Measurements from ENCODE around the gene RAB17.

RAB17 gene, protein sequence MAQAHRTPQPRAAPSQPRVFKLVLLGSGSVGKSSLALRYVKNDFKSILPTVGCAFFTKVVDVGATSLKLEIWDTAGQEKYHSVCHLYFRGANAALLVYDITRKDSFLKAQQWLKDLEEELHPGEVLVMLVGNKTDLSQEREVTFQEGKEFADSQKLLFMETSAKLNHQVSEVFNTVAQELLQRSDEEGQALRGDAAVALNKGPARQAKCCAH

GRCh38 chr2:237590272-237591140 lies at the start of gene RAB17:
Gene RAB17, minus strand, starts transcription at chr2:237590734. Its CDS starts 4,580 bp downstream, at chr2:237586154.
- no peak for DNase-seq

DNA sequence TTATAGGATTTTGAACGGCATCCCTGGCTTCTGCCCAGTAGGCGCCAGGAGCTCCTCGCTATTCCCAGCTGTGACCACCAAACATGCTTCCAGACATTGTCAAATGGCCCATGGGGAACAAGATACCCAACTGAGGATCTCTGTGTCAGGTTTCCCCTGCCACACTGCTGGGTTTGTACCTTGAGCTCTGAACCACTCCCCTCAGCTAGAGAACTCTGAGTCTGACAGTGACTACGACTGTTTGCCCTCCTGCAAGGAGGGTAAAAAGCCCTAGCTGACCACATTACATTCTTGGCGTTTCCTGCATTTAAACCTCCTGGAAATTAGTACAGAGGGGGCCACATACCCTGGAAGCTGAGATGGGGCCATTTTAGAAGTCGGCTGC lies 49.3 kb upstream of the RAB17 start:
- no peak for DNase-seq

DNA sequence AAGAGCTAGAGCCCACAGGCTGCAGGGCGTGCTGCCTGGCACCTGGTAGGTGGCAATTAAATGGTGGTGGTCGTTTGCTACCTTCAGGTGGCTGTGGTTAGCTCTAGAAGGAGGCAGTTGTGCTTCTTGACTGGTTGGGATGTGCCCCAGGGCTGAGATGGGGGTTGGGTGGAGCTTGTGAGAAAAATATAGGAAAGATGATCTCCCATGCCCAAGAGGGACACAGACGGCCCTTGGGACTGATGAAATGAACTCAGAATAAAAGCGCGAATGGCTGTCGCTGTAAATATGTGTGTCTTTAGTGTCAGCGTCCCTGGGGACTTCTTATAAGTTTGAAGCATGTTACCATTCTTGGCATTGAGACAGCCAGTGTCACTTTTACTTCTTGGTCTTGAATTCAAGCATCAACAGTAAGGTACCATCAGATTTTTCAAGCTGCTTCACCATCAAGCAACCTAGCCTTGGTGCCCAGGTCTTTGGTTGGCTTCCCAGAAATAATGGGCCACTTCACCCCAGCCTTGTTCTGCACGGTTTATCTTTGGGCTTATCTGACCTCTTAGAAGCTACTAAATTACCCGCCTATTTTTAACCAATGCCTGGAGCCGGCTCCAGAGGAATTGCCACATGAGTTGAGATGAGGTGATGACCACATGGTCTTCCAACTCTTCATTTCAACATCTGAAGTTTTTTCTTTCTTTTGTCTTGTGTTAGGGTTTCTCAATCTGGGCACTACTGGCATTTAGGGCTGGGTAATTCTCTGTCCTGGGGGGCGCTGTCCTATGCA lies 48.7 kb upstream of the RAB17 start:
- no peak for DNase-seq

DNA sequence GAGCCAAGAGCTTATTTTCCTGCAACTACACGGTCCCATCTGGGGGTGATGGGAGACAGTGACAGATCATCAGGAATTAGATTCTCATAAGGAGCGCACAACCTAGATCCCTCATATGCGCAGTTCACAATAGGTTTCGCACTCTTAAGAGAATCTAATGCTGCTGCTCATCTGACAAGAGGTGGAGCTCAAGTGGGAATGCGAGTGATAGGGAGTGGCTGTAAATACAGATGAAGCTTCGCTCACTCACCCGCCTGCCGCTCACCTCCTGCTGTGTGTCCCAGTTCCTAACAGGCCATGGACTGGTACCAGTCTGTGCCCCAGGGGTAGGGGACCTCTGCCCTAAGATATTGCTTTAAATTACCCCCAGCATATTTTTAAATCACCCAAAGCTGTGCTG lies 47.6 kb upstream of the RAB17 start:
- DNase-seq, result no peak

DNA sequence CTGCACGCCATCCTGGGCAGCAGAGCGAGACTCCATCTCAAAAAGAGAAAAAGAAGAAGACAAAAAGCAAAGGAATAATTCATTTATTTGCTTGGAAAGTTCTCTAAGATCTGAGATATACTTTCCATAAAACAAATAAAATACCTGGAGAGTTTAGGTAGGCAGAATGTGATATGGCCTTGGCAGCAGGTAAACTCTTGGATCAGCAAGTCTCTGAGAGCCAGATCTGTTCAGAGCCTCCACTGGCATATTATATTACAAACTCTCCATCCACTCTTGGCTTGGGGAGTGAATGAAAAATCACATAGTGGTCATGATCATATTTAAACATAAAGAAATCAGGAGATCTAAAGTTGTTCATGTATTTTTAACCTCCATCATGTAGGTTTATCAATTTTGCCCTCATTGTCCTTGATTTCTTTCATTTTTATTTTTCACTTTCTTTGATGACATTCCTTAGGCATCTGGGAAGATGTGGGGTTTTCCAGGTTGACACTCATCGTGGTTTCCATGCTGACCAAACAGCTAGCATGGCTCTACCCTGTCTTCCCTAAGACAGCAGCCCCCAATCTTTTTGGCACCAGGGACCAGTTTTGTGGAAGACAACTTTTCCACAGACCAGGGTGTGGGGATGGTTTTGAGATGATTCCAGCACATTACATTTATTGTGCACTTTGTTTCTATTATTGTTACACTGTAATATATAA lies 47.0 kb upstream of the RAB17 start:
- DNase-seq, result no peak

DNA sequence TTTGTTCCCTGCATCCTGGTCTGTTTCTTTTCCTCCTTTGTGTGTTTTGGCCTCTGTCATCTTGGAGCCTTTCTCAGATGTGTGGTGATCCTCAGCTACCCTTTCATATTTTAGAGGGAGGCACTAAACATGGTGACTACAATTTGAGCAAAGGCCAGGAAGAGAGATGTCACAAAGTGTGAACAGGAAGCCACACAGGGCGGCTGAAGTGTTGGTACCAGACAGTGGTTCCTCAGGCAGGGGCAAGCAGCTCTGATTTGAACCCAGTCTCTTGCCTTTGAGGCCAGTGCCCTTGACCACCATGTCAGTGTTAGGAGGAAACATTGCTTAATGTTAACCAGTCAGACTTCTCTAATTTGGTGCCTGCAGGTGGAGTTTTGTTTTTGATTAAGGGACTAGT lies 46.0 kb upstream of the RAB17 start:
- DNase-seq, result no peak

DNA sequence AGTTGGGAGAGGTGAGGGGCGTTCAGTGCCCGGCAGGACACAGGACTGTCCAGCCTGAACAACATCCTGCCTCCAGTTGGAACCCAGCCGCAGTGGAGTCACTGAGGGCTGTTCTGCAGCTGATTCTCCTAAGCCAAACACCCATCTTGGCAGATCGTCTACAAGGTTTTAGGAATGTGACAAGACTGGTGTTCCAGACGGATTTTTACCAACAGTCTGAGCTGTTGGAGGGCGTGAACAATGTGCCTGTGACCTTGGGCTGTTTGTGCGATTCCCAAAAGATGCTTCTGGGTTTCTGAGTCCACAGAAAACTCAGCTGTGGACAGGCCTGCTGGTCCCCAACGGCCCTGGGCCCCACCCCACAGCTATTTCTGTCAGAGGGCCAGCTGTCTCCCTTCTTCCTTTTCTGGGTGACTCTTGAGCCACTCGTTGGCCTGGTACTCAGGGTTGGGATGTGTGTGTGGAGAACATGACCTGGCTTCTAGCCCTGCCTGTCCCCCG lies 42.6 kb upstream of the RAB17 start:
- no peak for DNase-seq

DNA sequence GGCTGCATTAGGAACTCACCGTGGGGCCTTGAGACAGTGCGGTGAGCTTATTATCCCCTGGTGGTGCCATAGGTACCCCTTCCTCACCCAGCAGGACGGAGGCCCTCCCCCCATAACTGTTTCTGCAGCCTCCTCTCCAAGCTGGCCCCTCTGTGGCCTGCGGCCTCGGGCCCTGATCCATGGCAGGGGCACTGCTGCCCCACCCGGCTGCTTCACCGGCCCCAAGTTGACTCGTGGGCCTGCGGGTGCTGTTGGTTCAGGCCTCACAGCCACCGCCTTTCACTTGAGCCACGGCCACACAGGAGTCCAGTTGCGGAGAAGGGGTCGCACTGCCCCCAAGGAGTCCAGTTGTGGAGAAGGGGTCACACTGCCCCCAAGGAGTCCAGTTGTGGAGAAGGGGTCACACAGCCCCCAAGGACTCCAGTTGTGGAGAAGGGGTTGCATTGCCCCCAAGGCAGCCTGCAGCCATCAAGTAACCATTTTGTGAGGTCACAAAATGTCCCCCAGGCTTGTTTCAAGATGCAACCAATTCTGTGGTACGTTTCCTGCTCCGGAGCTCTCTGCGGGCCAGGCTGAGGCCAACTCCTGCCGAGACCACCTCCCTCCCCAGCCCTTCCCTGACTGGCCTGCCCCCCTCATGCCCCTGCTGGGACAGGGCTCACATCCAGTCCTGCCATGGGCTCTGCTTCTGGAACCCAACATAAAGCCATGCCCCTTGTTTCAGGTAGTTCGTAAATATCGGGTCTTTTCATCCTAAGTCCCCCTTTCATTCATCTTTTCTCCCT lies 41.5 kb upstream of the RAB17 start:
- DNase-seq, result no peak

GRCh38 chr2:237631007-237631785 lies 40.7 kb upstream of the RAB17 start:
- DNase-seq, result no peak

- no peak for DNase-seq
Observed at GRCh38 chr2:237630216-237631000, 39.9 kb upstream of the RAB17 start.

GRCh38 chr2:237629739-237630138 lies 39.2 kb upstream of the RAB17 start:
- no peak for DNase-seq

DNA sequence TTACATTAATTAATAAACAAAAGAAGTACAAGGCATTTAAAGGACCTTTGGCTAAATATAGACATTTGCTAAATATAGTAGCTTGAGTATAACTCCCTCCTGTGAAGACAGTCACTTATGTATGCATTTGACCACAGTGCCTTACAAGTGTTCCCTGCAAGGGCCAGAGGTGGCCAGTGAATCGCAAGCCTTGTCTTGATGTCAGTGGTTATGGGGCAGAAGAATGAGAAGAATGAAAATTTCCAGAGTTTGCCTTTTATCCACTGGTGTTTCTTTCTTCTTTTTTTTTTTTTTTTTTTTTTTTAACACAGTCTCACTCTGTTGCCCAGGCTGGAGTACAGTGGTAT lies 38.6 kb upstream of the RAB17 start:
- no peak for DNase-seq

DNA sequence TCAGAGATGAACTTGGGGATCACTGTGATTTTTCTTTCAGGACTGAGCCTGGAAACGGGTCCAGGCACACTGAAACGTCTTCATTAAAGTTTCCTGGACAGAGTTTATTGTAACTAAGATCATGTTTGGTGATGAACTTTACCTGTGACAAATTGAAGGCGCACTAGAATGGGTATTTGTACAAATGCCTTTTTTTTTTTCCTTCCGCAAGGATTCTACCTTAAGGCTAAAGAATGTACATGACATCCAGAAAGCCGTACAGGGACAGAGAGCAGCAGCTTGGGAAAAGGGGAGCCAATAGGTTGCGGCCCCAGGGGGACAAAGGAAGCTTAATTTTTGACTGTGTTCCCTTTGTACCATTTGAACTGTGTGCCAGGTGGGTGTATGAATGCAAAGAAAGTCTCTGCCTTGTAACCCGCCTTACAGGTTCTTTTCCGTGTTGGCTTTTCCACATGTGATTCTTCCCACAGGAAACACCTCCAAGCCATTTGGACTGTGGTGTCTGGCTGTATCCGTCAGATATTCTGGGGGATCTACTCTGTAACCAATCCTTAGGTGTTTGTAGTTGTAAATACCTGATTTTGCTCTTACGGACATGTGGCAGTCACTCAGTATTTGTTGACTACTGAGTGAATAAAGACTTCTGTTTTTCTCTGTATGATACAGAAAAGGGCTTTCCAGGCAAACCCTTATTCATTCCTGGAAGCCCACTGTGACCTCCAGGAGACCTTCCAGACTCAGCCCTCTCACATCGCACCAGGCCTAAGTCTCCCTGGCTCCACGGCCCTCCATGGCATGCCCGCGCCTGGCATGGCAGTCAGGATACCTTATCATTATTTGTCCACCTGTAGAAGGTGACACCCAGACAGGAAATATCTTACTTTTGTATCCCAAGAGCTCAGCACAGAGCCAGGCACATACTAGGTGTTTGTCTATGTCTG lies 38.0 kb upstream of the RAB17 start:
- DNase-seq, result no peak

GRCh38 chr2:237627441-237628246 lies 37.1 kb upstream of the RAB17 start, which contains the start of gene LRRFIP1:
Gene LRRFIP1, plus strand, starts transcription at chr2:237627587. Its CDS starts 58 bp downstream, at chr2:237627645.
- DNase-seq, result no peak

DNA sequence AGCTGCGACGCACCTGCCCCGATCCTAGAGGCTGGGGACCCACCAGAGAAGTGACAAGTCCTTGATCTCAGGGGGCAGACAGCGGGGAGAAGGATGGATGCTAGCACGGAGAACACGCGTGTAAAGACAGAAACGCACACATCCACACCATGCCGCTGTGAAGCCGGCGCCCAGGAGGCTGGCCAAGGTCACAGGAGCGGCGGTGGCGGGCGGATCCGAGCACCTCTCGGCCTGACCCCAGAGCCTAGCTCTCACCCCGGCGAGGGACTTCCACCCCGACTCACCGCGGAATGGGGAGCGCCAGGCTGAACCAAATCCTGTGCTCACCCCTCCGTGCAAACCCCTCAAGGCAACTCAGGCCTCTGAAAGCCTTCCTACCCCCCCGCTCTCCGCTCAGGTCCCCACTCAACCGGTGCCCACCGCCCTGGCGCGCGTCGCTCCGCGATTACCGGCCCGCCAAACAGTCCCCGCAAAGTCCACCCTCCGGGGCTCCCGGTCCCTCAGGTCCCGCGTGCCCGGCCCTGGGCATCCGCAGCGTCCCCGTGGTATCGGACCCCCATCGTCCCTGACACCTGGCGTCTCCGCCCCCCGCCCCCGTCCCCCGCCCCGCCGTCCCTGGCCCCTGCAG lies 36.4 kb upstream of the RAB17 start:
- DNase-seq, result no peak

DNA sequence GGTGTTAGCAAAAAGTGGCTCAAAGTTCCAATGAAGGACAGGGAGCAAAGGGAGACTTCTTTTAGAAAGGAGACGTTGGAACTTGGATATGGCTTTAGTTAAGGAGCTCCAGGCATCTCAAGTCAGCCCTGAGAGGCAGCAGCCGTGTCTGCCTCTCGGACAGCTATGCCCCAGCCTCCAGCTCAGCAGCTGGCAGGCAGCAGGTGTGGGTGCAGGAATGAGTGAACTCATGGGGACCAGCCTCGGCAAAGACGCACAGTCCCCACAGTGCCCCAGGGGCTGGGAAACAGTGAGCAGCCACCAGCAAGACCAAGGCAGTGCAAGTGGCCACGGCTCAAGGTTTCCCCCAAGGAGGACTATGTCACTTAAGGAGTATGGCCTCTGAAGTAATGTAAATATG lies 35.2 kb upstream of the RAB17 start:
- DNase-seq, result no peak

- no peak for DNase-seq
Observed at GRCh38 chr2:237625216-237625705, 34.7 kb upstream of the RAB17 start.

DNA sequence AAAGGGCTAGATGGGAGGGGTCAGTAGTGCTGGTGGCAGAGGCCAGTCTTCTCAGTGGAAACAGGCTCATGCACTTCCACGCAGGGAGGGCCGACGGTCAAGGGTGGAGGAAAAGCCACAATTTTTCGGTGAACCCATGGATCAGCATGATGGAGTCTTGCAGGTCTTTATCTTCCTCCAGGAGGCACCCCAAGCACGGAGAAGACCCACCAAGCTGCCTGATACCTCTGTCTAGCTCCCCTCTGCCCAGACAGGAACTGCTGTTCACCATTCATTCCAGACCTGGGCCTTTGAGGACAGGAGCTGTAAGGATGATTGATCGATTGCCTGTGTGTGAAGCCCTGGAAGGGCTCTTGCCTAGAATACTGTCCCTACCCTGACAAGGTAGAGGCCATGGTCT lies 34.0 kb upstream of the RAB17 start:
- DNase-seq, result no peak
